ENCODE data around the gene VTI1B.

VTI1B gene

GRCh38 chr14:67694791-67695393 is 20.5 kb upstream of the VTI1B start:
- TF ChIP-seq ZFX (IDR thresholded peaks at IDR 0.05): no peak
- TF ChIP-seq, protein P1, sequence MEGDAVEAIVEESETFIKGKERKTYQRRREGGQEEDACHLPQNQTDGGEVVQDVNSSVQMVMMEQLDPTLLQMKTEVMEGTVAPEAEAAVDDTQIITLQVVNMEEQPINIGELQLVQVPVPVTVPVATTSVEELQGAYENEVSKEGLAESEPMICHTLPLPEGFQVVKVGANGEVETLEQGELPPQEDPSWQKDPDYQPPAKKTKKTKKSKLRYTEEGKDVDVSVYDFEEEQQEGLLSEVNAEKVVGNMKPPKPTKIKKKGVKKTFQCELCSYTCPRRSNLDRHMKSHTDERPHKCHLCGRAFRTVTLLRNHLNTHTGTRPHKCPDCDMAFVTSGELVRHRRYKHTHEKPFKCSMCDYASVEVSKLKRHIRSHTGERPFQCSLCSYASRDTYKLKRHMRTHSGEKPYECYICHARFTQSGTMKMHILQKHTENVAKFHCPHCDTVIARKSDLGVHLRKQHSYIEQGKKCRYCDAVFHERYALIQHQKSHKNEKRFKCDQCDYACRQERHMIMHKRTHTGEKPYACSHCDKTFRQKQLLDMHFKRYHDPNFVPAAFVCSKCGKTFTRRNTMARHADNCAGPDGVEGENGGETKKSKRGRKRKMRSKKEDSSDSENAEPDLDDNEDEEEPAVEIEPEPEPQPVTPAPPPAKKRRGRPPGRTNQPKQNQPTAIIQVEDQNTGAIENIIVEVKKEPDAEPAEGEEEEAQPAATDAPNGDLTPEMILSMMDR (conservative IDR thresholded peaks at IDR 0.05): no peak
- peak overlapping the region; percentile 91 for H3K27ac ChIP-seq

DNA sequence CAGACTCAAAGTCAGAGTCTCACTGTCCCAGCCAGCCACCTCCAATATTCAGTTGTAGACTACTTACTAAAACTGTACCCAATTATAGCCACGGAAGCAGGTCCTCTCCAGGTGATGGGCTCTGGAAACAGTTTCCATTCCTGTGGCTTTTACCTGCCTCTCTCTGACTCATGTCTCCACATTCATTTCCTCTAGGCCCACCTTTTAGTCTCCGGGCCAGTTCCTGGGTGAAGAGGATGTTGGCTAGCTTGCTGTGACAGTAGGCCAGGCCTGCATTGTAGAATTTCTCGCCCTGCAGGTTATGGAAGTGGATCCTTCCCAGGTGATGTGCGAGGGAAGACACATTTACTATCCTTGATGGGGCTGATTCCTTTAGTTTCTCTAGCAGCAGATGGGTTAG is 15.6 kb upstream of the VTI1B start:
- no peak overlapping the region for H3K27ac ChIP-seq
- TF ChIP-seq ZFX (IDR thresholded peaks at IDR 0.05): no peak
- TF ChIP-seq, protein P1 (conservative IDR thresholded peaks at IDR 0.05): no peak

- H3K27ac ChIP-seq: no peak overlapping the region
- no peak for TF ChIP-seq ZFX (IDR thresholded peaks at IDR 0.05)
- TF ChIP-seq, protein P1 (conservative IDR thresholded peaks at IDR 0.05): no peak
These were observed 9.4 kb upstream of the VTI1B start for GRCh38 chr14:67683842-67684241.

DNA sequence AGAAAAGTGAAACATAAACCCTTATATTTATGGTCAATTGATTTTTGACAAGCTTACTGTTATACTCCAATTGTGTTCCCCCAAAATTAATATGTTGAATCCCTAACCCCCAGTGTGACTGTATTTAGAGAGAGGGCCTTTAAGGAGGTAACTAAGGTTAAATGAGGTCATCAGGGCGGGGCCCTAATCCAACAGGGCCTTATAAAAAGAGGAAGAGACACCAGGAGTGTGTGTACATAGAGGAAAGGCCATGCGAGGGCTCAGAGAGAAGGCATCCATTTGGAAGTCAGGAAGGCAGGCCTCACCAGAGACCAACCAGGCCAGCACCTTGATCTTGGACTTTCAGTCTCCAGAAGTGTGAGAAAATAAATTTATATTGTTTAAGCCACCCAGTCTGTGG is 6.5 kb upstream of the VTI1B start:
- no peak overlapping the region for H3K27ac ChIP-seq
- TF ChIP-seq, protein P1 (conservative IDR thresholded peaks at IDR 0.05): no peak
- no peak for TF ChIP-seq ZFX (IDR thresholded peaks at IDR 0.05)

DNA sequence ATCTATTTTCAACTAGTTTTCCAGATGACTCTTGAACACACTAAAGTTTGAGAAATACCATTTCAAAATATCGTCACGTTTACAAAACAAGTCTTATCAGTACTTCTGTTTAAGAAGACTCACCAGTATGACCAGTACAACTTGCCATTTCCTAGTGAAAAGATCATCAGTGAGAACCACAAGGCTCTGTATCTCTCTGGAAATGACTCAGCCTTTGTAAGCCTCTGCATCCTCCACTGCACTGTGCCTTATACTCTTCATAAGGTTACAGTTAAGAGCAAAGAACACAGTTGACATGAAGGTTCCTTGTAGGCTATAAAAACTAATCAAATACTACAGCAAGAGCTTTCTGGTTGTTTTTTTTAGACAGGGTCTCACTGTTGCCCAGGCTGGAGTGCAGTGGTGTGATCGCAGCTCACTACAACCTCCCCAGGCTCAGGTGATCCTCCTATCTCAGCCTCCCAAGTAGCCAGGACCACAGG is 5.7 kb upstream of the VTI1B start:
- H3K27ac ChIP-seq: no peak overlapping the region
- no peak for TF ChIP-seq ZFX (IDR thresholded peaks at IDR 0.05)
- TF ChIP-seq, protein P1 (conservative IDR thresholded peaks at IDR 0.05): no peak

GRCh38 chr14:67679006-67679405 is 4.6 kb upstream of the VTI1B start:
- H3K27ac ChIP-seq: no peak overlapping the region
- no peak for TF ChIP-seq ZFX (IDR thresholded peaks at IDR 0.05)
- TF ChIP-seq, protein P1 (conservative IDR thresholded peaks at IDR 0.05): no peak

- no peak for TF ChIP-seq ZFX (IDR thresholded peaks at IDR 0.05)
- TF ChIP-seq, protein P1 (conservative IDR thresholded peaks at IDR 0.05): no peak
- H3K27ac ChIP-seq: peak overlapping the region; percentile 93
These were observed 769 bp upstream of the VTI1B start for GRCh38 chr14:67675219-67675582.

Data from C4-2B (cell line).